Measurements from ENCODE around the gene ATG7. TPM values are rescaled to one million over a fixed set of nuclear protein-coding genes. Genes with fewer than 3 reads are reported as not detected.

ATG7 gene
- 15.4 to 21.3 TPM (median 16.5 TPM) in 5 replicates for total RNA-seq (2022; extraction: Qiagen RNA extraction; ENCODE audit: low read depth)

GRCh38 chr3:11271986-11272904, at the start of gene ATG7:
TSS of gene ATG7 (plus strand) at chr3:11272397. CDS start at chr3:11298696, 26,299 bp downstream.

Other genes with a start within 250 kb of the ATG7 start
- gene HRH1, start 117.9 kb upstream of the ATG7 start, total RNA-seq (2022; extraction: Qiagen RNA extraction; ENCODE audit: low read depth) = 7.6 to 10.2 TPM (median 9.3 TPM) in 5 replicates